Measurements from ENCODE around the gene ZNF511. TPM values are rescaled to one million over a fixed set of nuclear protein-coding genes. Genes with fewer than 3 reads are reported as not detected.
A peak's percentile ranks its signal among the peaks of the same experiment; 100 is the strongest.

ZNF511 gene
- total and polyA plus RNA-seq, 2 of the 4 experiments (the other 2 are of a cell fraction) = 13.6 to 32.6 TPM

DNA sequence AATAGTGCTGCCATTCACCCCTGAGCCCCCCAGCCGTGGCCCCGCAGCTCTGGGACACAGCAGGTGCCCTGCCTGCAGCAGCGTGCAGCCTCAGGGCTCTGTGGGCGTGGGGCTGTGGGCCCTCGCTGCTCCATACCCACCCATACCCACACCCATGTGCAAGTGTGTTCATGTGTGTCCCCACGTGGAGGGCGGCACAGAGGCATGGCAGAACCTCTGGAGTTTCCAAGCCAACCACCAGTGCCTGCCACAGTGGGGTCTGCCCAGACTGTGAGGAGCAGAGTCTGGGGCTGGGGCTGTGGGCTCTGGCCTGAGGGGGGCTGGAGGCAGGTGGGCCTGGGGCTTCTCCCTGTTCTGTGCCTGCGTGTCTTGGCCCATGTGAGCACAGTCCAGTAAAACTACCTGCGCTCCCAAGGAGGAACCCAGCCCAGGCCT is 40.9 kb downstream of the ZNF511 start:
- Histone ChIP-seq H2AK9ac (replicated peaks; ENCODE audit: low read depth, low read length, poor library complexity) (no peak overlapping the region), H3K79me1 (ENCODE audit: low read depth in 1 of 2, low read length in 2 of 2) (no peaks in the 10 kb centered on the region), H3K27me3 (ENCODE audit: control insufficient read depth, insufficient read depth, low read length) (peaks cover 9% of the 10 kb centered on the region; the same call in 1 of the 2 replicates), H2BK5ac (ENCODE audit: low read depth, low read length, poor library complexity, severe bottlenecking) (no peak overlapping the region), H2BK15ac (ENCODE audit: low read depth, low read length) (no peak overlapping the region), H2AK5ac (ENCODE audit: low read depth, low read length) (no peak overlapping the region), H3K9ac (ENCODE audit: low read depth, low read length) (no peak overlapping the region), H2BK120ac (ENCODE audit: low read depth, low read length) (no peak overlapping the region), H3K36me3 (ENCODE audit: control insufficient read depth, insufficient read depth, low read length) (no peaks in the 10 kb centered on the region), H2BK20ac (ENCODE audit: low read depth, low read length) (no peak overlapping the region), H3K56ac (ENCODE audit: extremely low read depth, insufficient read depth, low read length) (no peak overlapping the region), H3K14ac (replicated peaks; ENCODE audit: low read depth, low read length) (no peak overlapping the region), H3K18ac (ENCODE audit: low read depth, low read length) (no peak overlapping the region), H3K4me3 (ENCODE audit: insufficient read depth, low read depth, low read length) (no peak overlapping the region), H3K4ac (ENCODE audit: low read depth, low read length) (no peak overlapping the region), H3K27ac (ENCODE audit: insufficient read depth, low read length) (no peak overlapping the region), H3K4me1 (ENCODE audit: control insufficient read depth, insufficient read depth, low read length) (no peaks in the 10 kb centered on the region), H2AFZ (replicated peaks; ENCODE audit: low read length, poor library complexity) (peak overlapping the region; percentile 51), H4K20me1 (ENCODE audit: insufficient read depth, low read length) (peaks cover 3% of the 10 kb centered on the region; the same call in 1 of the 2 replicates), H4K8ac (ENCODE audit: low read depth in 2 of 2, low read length in 2 of 2) (no peak overlapping the region), H3K4me2 (ENCODE audit: low read depth, low read length) (no peak overlapping the region), H4K91ac (ENCODE audit: insufficient read depth, low read depth, low read length) (no peak overlapping the region), H3K9me3 (ENCODE audit: control insufficient read depth, insufficient read depth, low read length) (no peaks in the 10 kb centered on the region), H3K23ac (ENCODE audit: low read depth, low read length) (no peak overlapping the region), H3K9me1 (ENCODE audit: insufficient read depth, low read length) (0 out of 2 replicates have a peak, but pooled peaks cover 5% of the 10 kb centered on the region), H4K5ac (ENCODE audit: low read depth, low read length) (no peak overlapping the region)
- no TSS peak for BruUV-seq (replicated peaks)
- intact Hi-C loops (cut with micrococcal nuclease) = no loop called here
- in situ Hi-C loops (cut with MboI; ENCODE audit: low sequenced_read_pairs) = no loop called here
- DNase-seq (no peak), ATAC-seq (ENCODE audit: low read depth) (no peak)
- POLR2A ChIA-PET (ENCODE audit: unreplicated experiment) = no interaction called here
- dilution Hi-C loops (cut with HindIII; ENCODE audit: low sequenced_read_pairs, unreplicated experiment) = no loop called here
- CTCF ChIA-PET = no interaction called here
- WGBS, 2 experiments (ENCODE audit: extremely low coverage in 2 of 2, insufficient read length in 1 of 2) = 100% methylated on average over 1 of the region's 9 CpGs; no CpG with 5 or more reads in 1 of the 2 experiments
- TF ChIP-seq BHLHE40 (IDR thresholded peaks at IDR 0.05; ENCODE audit: low read depth, low read length) (no peak), POLR2A (IDR thresholded peaks at IDR 0.05; ENCODE audit: low read depth, low read length) (no peak), RCOR1 (IDR thresholded peaks at IDR 0.05; ENCODE audit: insufficient replicate concordance, low read length) (no peak), CHD1 (IDR thresholded peaks at IDR 0.05; ENCODE audit: low read depth, low read length) (no peak), RFX5 (IDR thresholded peaks at IDR 0.05; ENCODE audit: low read depth, low read length) (no peak), CEBPB (IDR thresholded peaks at IDR 0.05; ENCODE audit: low read depth, low read length) (no peak), MAFK (IDR thresholded peaks at IDR 0.05; ENCODE audit: low read depth, low read length) (no peak), MXI1 (IDR thresholded peaks at IDR 0.05; ENCODE audit: borderline replicate concordance, low read depth, low read length) (no peak), NFE2L2 (IDR thresholded peaks at IDR 0.05; ENCODE audit: low read depth, low read length) (no peak), SMC3 (IDR thresholded peaks at IDR 0.05; ENCODE audit: low read depth, low read length) (no peak), MAZ (IDR thresholded peaks at IDR 0.05; ENCODE audit: borderline replicate concordance, low read depth, low read length) (no peak), RAD21 (IDR thresholded peaks at IDR 0.05; ENCODE audit: low read length) (no peak)
- TF ChIP-seq, protein P1, sequence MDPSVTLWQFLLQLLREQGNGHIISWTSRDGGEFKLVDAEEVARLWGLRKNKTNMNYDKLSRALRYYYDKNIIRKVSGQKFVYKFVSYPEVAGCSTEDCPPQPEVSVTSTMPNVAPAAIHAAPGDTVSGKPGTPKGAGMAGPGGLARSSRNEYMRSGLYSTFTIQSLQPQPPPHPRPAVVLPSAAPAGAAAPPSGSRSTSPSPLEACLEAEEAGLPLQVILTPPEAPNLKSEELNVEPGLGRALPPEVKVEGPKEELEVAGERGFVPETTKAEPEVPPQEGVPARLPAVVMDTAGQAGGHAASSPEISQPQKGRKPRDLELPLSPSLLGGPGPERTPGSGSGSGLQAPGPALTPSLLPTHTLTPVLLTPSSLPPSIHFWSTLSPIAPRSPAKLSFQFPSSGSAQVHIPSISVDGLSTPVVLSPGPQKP (IDR thresholded peaks at IDR 0.05; ENCODE audit: borderline replicate concordance, low read depth, low read length) = no peak
- TF ChIP-seq, protein P2, sequence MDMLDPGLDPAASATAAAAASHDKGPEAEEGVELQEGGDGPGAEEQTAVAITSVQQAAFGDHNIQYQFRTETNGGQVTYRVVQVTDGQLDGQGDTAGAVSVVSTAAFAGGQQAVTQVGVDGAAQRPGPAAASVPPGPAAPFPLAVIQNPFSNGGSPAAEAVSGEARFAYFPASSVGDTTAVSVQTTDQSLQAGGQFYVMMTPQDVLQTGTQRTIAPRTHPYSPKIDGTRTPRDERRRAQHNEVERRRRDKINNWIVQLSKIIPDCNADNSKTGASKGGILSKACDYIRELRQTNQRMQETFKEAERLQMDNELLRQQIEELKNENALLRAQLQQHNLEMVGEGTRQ (IDR thresholded peaks at IDR 0.05; ENCODE audit: low read depth, low read length) = no peak
- TF ChIP-seq, protein P3, sequence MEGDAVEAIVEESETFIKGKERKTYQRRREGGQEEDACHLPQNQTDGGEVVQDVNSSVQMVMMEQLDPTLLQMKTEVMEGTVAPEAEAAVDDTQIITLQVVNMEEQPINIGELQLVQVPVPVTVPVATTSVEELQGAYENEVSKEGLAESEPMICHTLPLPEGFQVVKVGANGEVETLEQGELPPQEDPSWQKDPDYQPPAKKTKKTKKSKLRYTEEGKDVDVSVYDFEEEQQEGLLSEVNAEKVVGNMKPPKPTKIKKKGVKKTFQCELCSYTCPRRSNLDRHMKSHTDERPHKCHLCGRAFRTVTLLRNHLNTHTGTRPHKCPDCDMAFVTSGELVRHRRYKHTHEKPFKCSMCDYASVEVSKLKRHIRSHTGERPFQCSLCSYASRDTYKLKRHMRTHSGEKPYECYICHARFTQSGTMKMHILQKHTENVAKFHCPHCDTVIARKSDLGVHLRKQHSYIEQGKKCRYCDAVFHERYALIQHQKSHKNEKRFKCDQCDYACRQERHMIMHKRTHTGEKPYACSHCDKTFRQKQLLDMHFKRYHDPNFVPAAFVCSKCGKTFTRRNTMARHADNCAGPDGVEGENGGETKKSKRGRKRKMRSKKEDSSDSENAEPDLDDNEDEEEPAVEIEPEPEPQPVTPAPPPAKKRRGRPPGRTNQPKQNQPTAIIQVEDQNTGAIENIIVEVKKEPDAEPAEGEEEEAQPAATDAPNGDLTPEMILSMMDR (conservative IDR thresholded peaks at IDR 0.05; ENCODE audit: low read depth, low read length) = no peak
